ENCODE data around the gene LAMC1. TPM values are rescaled to one million over a fixed set of nuclear protein-coding genes. Genes with fewer than 3 reads are reported as not detected.

Gene LAMC1
- total RNA-seq, 2 experiments from 2014 or later: 0.42 to 0.66 TPM

- Mint-ChIP-seq H3K9me3 (no peaks in the 10 kb centered on the region), H3K4me3 (no peak overlapping the region), H3K36me3 (no peaks in the 10 kb centered on the region), H3K27ac (no peak overlapping the region), H3K4me1 (peaks cover 13% of the 10 kb centered on the region), H3K27me3 (peaks cover 81% of the 10 kb centered on the region)
- DNase-seq: no peak
These were observed 4.6 kb downstream of the LAMC1 start for GRCh38 chr1:183027791-183028190.

- H3K4me1 Mint-ChIP-seq: peaks cover 20% of the 10 kb centered on the region
- DNase-seq: no peak
- H3K36me3 Mint-ChIP-seq: no peaks in the 10 kb centered on the region
- no peak overlapping the region for H3K4me3 Mint-ChIP-seq
- H3K27me3 Mint-ChIP-seq: peaks cover 87% of the 10 kb centered on the region
- no peak overlapping the region for H3K27ac Mint-ChIP-seq
- no peaks in the 10 kb centered on the region for H3K9me3 Mint-ChIP-seq
These were observed 6.4 kb downstream of the LAMC1 start for GRCh38 chr1:183029591-183030000.

- Mint-ChIP-seq H3K36me3 (no peaks in the 10 kb centered on the region), H3K4me3 (no peak overlapping the region), H3K4me1 (peaks cover 16% of the 10 kb centered on the region), H3K9me3 (no peaks in the 10 kb centered on the region), H3K27me3 (peaks cover 86% of the 10 kb centered on the region), H3K27ac (no peak overlapping the region)
- no peak for DNase-seq
These were observed 6.8 kb downstream of the LAMC1 start for GRCh38 chr1:183030053-183030452.

- Mint-ChIP-seq H3K9me3 (no peaks in the 10 kb centered on the region), H3K27me3 (peaks cover 86% of the 10 kb centered on the region), H3K4me3 (no peak overlapping the region), H3K4me1 (peaks cover 14% of the 10 kb centered on the region), H3K36me3 (no peaks in the 10 kb centered on the region), H3K27ac (no peak overlapping the region)
- no peak for DNase-seq
These were observed 9.1 kb downstream of the LAMC1 start for GRCh38 chr1:183032122-183032921.

- H3K27ac Mint-ChIP-seq: peak overlapping the region; percentile 55
- H3K9me3 Mint-ChIP-seq: no peaks in the 10 kb centered on the region
- peak overlapping the region; percentile 40 for H3K4me3 Mint-ChIP-seq
These were observed 10.0 kb downstream of the LAMC1 start for GRCh38 chr1:183033205-183033604.

GRCh38 chr1:183034682-183035081 is 11.5 kb downstream of the LAMC1 start:
- DNase-seq: no peak
- Mint-ChIP-seq H3K36me3 (no peaks in the 10 kb centered on the region), H3K27ac (no peak overlapping the region), H3K27me3 (peaks cover 85% of the 10 kb centered on the region), H3K4me1 (peaks cover 14% of the 10 kb centered on the region), H3K4me3 (no peak overlapping the region), H3K9me3 (no peaks in the 10 kb centered on the region)

More at GRCh38 chr1:183033205-183033604, 10.0 kb downstream of the LAMC1 start:
- DNase-seq: peak; percentile 10
- H3K4me1 Mint-ChIP-seq: peaks cover 14% of the 10 kb centered on the region
- H3K36me3 Mint-ChIP-seq: no peaks in the 10 kb centered on the region
- peaks cover 85% of the 10 kb centered on the region for H3K27me3 Mint-ChIP-seq

GRCh38 chr1:183038333-183038866 is 15.2 kb downstream of the LAMC1 start:
- no peak overlapping the region for H3K27ac Mint-ChIP-seq
- peaks cover 96% of the 10 kb centered on the region for H3K27me3 Mint-ChIP-seq
- peaks cover 9% of the 10 kb centered on the region for H3K4me1 Mint-ChIP-seq
- H3K36me3 Mint-ChIP-seq: no peaks in the 10 kb centered on the region
- DNase-seq: no peak
- H3K9me3 Mint-ChIP-seq: no peaks in the 10 kb centered on the region
- H3K4me3 Mint-ChIP-seq: no peak overlapping the region

- Mint-ChIP-seq H3K4me3 (no peak overlapping the region), H3K9me3 (no peaks in the 10 kb centered on the region), H3K4me1 (peaks cover 4% of the 10 kb centered on the region), H3K36me3 (no peaks in the 10 kb centered on the region), H3K27ac (no peak overlapping the region), H3K27me3 (peaks cover 93% of the 10 kb centered on the region)
- no peak for DNase-seq
These were observed 15.7 kb downstream of the LAMC1 start for GRCh38 chr1:183038913-183039312.

GRCh38 chr1:183039330-183039729 is 16.1 kb downstream of the LAMC1 start:
- Mint-ChIP-seq H3K4me3 (no peak overlapping the region), H3K9me3 (no peaks in the 10 kb centered on the region), H3K27ac (no peak overlapping the region), H3K27me3 (peaks cover 94% of the 10 kb centered on the region), H3K4me1 (peaks cover 3% of the 10 kb centered on the region), H3K36me3 (no peaks in the 10 kb centered on the region)
- DNase-seq: no peak

GRCh38 chr1:183039985-183040447 is 16.8 kb downstream of the LAMC1 start:
- H3K4me1 Mint-ChIP-seq: no peaks in the 10 kb centered on the region
- no peaks in the 10 kb centered on the region for H3K36me3 Mint-ChIP-seq
- DNase-seq: no peak
- H3K9me3 Mint-ChIP-seq: no peaks in the 10 kb centered on the region
- peaks cover 94% of the 10 kb centered on the region for H3K27me3 Mint-ChIP-seq
- H3K27ac Mint-ChIP-seq: no peak overlapping the region
- H3K4me3 Mint-ChIP-seq: no peak overlapping the region

- H3K4me3 Mint-ChIP-seq: no peak overlapping the region
- H3K4me1 Mint-ChIP-seq: no peaks in the 10 kb centered on the region
- no peak overlapping the region for H3K27ac Mint-ChIP-seq
- H3K9me3 Mint-ChIP-seq: no peaks in the 10 kb centered on the region
- no peak for DNase-seq
- peaks cover 94% of the 10 kb centered on the region for H3K27me3 Mint-ChIP-seq
- H3K36me3 Mint-ChIP-seq: no peaks in the 10 kb centered on the region
These were observed 17.3 kb downstream of the LAMC1 start for GRCh38 chr1:183040547-183040971.

GRCh38 chr1:183043254-183043653 is 20.0 kb downstream of the LAMC1 start:
- no peak overlapping the region for H3K4me3 Mint-ChIP-seq

GRCh38 chr1:183043872-183044854 is 20.9 kb downstream of the LAMC1 start:
- Mint-ChIP-seq H3K27me3 (peaks cover 85% of the 10 kb centered on the region), H3K4me3 (no peak overlapping the region), H3K27ac (no peak overlapping the region), H3K9me3 (no peaks in the 10 kb centered on the region), H3K36me3 (no peaks in the 10 kb centered on the region), H3K4me1 (no peaks in the 10 kb centered on the region)
- no peak for DNase-seq

More at GRCh38 chr1:183043254-183043653, 20.0 kb downstream of the LAMC1 start:
- H3K4me1 Mint-ChIP-seq: no peaks in the 10 kb centered on the region
- no peaks in the 10 kb centered on the region for H3K36me3 Mint-ChIP-seq
- no peak for DNase-seq
- H3K9me3 Mint-ChIP-seq: no peaks in the 10 kb centered on the region
- H3K27me3 Mint-ChIP-seq: peaks cover 87% of the 10 kb centered on the region
- H3K27ac Mint-ChIP-seq: no peak overlapping the region

GRCh38 chr1:183044893-183045649 is 21.9 kb downstream of the LAMC1 start:
- H3K4me3 Mint-ChIP-seq: no peak overlapping the region

More at GRCh38 chr1:183044893-183045649, 21.9 kb downstream of the LAMC1 start:
- no peaks in the 10 kb centered on the region for H3K9me3 Mint-ChIP-seq
- H3K36me3 Mint-ChIP-seq: no peaks in the 10 kb centered on the region
- peaks cover 85% of the 10 kb centered on the region for H3K27me3 Mint-ChIP-seq
- no peaks in the 10 kb centered on the region for H3K4me1 Mint-ChIP-seq
- no peak for DNase-seq
- H3K27ac Mint-ChIP-seq: no peak overlapping the region

Data from activated naive CD8-positive, alpha-beta T cell treated with anti-CD3 and anti-CD28 coated beads for 36 hours (primary cell).